ENCODE results near the gene SELENOT.
"Not testable (repeated sequence)": the region's sequence is repeated elsewhere in the genome, so short reads cannot be mapped to it uniquely, and the experiment has no call there.

The SELENOT gene

GRCh38 chr3:150603153-150603979 lies at the start of gene SELENOT:
TSS of gene SELENOT (plus strand) at chr3:150603321. CDS start at chr3:150603363, 42 bp downstream.
- peak; percentile 95 for DNase-seq

- no peak for DNase-seq
Observed at GRCh38 chr3:150555859-150556436, 47.2 kb upstream of the SELENOT start.

GRCh38 chr3:150556792-150557191 lies 46.3 kb upstream of the SELENOT start:
- DNase-seq, result no peak

GRCh38 chr3:150557725-150558124 lies 45.4 kb upstream of the SELENOT start:
- no peak for DNase-seq

GRCh38 chr3:150564243-150564642 lies 38.9 kb upstream of the SELENOT start:
- no peak for DNase-seq

GRCh38 chr3:150567328-150567727 lies 35.8 kb upstream of the SELENOT start:
- no peak for DNase-seq

- DNase-seq, result no peak
Observed at GRCh38 chr3:150577855-150578254, 25.3 kb upstream of the SELENOT start.

- DNase-seq, result no peak
Observed at GRCh38 chr3:150581174-150581573, 21.9 kb upstream of the SELENOT start.

- DNase-seq, result no peak
Observed at GRCh38 chr3:150582620-150583019, 20.5 kb upstream of the SELENOT start.

GRCh38 chr3:150583028-150583427 lies 20.1 kb upstream of the SELENOT start:
- DNase-seq, result no peak

GRCh38 chr3:150588027-150588830 lies 14.9 kb upstream of the SELENOT start:
- no peak for DNase-seq

GRCh38 chr3:150589759-150590158 lies 13.4 kb upstream of the SELENOT start:
- DNase-seq, result no peak

GRCh38 chr3:150594150-150594549 lies 9.0 kb upstream of the SELENOT start:
- no peak for DNase-seq

- DNase-seq, result no peak
Observed at GRCh38 chr3:150597646-150598045, 5.5 kb upstream of the SELENOT start.

- DNase-seq, result no peak
Observed at GRCh38 chr3:150599611-150600297, 3.4 kb upstream of the SELENOT start.

- not testable (repeated sequence) for DNase-seq
Observed at GRCh38 chr3:150600647-150601530, 2.2 kb upstream of the SELENOT start.

GRCh38 chr3:150602426-150603152 lies 532 bp upstream of the SELENOT start:
- DNase-seq, result no peak

GRCh38 chr3:150603980-150604319 lies 829 bp downstream of the SELENOT start:
- DNase-seq, result no peak

- no peak for DNase-seq
Observed at GRCh38 chr3:150605998-150606641, 3.0 kb downstream of the SELENOT start.

GRCh38 chr3:150607267-150608065 lies 4.3 kb downstream of the SELENOT start:
- no peak for DNase-seq

Measured in CD4-positive, alpha-beta T cell treated with Interleukin-6 for 4 hours (primary cell).